HCT116 (cell line): ENCODE results near the gene DIP2B. TPM values are rescaled to one million over a fixed set of nuclear protein-coding genes. Genes with fewer than 3 reads are reported as not detected.

Experiments
- ATAC-seq: fragments of 200-7000 bp; cut with Tn5 transposase; 2 replicates; pipeline ENCODE4 v1.9.1; 2020; ENCODE audit warnings: mild to moderate bottlenecking, moderate library complexity
- BruUV-seq: library from RNA; stranded (reverse); fragments of 400-500 nt; replicated peaks from 2 replicates; lab custom pipeline; 2021; lab: Mats Ljungman, UMichigan
- CTCF ChIA-PET: fragments of 300-600 bp; sonication (Branson Sonifier 250); formaldehyde crosslinking; loops from one replicate; lab custom pipeline; 2021; ENCODE audit warnings: antibody characterized with exemption; lab: Charles Lee
- POLR2A ChIA-PET: fragments of 300-600, 350-600 bp; sonication (Branson Sonifier 250); formaldehyde crosslinking; loops from one replicate; lab custom pipeline; 2021; ENCODE audit warnings: antibody characterized with exemption; lab: Charles Lee
- RAD21 ChIA-PET, 2 experiments: fragments of 300-600 bp; sonication (Branson Sonifier 250); formaldehyde crosslinking; loops; one replicate each; lab custom pipeline; 2023; ENCODE audit warnings: low total read pairs in 2 of 2; ENCODE audit not compliant: uncharacterized antibody in 2 of 2, unreplicated experiment in 2 of 2, low non-redundant PET in 1 of 2; lab: Charles Lee
- DNase-seq: peaks from one replicate; pipeline ENCODE4 v3.0.0-alpha.2; 2010; ENCODE audit warnings: low read depth, low spot score
- H2AFZ ChIP-seq: fragments of 200-600 bp; shearing (Covaris generic), sonication (generic); 2 replicates; pipeline ENCODE4 v1.6.1; 2017; ENCODE audit warnings: low read depth, mixed run types, mixed read lengths, antibody characterized with exemption, low read length; ENCODE audit not compliant: poor library complexity, severe bottlenecking
- H3K27ac ChIP-seq: 2 replicates; pipeline ENCODE4 v1.5.1; 2012; ENCODE audit warnings: low read depth, low read length
- H3K27me3 ChIP-seq: fragments of 200-600 bp; sonication (generic); 2 replicates; pipeline ENCODE4 v1.6.1; 2016; ENCODE audit warnings: mixed run types, low read length, mixed read lengths; ENCODE audit not compliant: insufficient read depth
- H3K36me3 ChIP-seq, 2 experiments: fragments of 200-500 bp in 1 of 2; fragments of 200-600 bp in 1 of 2; sonication (Bioruptor generic) in 1 of 2; sonication (generic) in 1 of 2; 2 replicates each; pipeline versions ENCODE4 v1.5.1 to v1.6.1; 2014 to 2016; ENCODE audit warnings: low read length in 2 of 2, inconsistent platforms in 1 of 2, mixed read lengths in 1 of 2, mixed run types in 1 of 2; ENCODE audit not compliant: insufficient read depth in 2 of 2, control insufficient read depth in 1 of 2
- H3K4me1 ChIP-seq, 2 experiments: fragments of 200-600 bp in 1 of 2; sonication (generic) in 1 of 2; 2 replicates each; pipeline versions ENCODE4 v1.5.1 to v1.6.1; 2012 to 2017; ENCODE audit warnings: low read length in 2 of 2, inconsistent platforms in 1 of 2, mild to moderate bottlenecking in 1 of 2, mixed read lengths in 1 of 2, mixed run types in 1 of 2, moderate library complexity in 1 of 2; ENCODE audit not compliant: insufficient read depth in 2 of 2, control insufficient read depth in 1 of 2
- H3K4me2 ChIP-seq: fragments of 200-600 bp; sonication (generic); 2 replicates; pipeline ENCODE4 v1.6.1; 2017; ENCODE audit warnings: mixed run types, low read length, mixed read lengths
- H3K4me3 ChIP-seq, 2 experiments: fragments of 200-600 bp in 1 of 2; sonication (generic) in 1 of 2; replicated peaks in 1 of 2; 2 replicates each; pipeline ENCODE4 v1.5.1; 2011 to 2016; ENCODE audit warnings: low read length in 2 of 2, control low read depth in 1 of 2, low read depth in 1 of 2, mild to moderate bottlenecking in 1 of 2, mixed read lengths in 1 of 2, mixed run types in 1 of 2
- H3K79me2 ChIP-seq: fragments of 200-600 bp; sonication (generic); 2 replicates; pipeline ENCODE4 v1.6.1; 2017; ENCODE audit warnings: mild to moderate bottlenecking, mixed run types, low read length, moderate library complexity, mixed read lengths; ENCODE audit not compliant: insufficient read depth
- H3K9ac ChIP-seq: fragments of 200-600 bp; sonication (generic); 2 replicates; pipeline ENCODE4 v1.6.1; 2016; ENCODE audit warnings: low read length, mixed read lengths
- H3K9me2 ChIP-seq: fragments of 200-600 bp; sonication (generic), shearing (Covaris generic); 2 replicates; pipeline ENCODE4 v1.6.1; 2017; ENCODE audit warnings: mixed run types, mild to moderate bottlenecking, moderate library complexity; ENCODE audit not compliant: insufficient read depth
- H3K9me3 ChIP-seq, 2 experiments: fragments of 200-500 bp in 1 of 2; fragments of 200-600 bp in 1 of 2; sonication (Bioruptor generic) in 1 of 2; sonication (generic) in 1 of 2; 2 replicates each; pipeline ENCODE4 v1.6.1; 2014 to 2017; ENCODE audit warnings: low read length in 2 of 2, mixed read lengths in 2 of 2, inconsistent platforms in 1 of 2, low read depth in 1 of 2, mild to moderate bottlenecking in 1 of 2, mixed run types in 1 of 2, moderate library complexity in 1 of 2; ENCODE audit not compliant: control insufficient read depth in 1 of 2, insufficient read depth in 1 of 2
- H4K20me1 ChIP-seq: fragments of 200-600 bp; sonication (generic), shearing (Covaris generic); 2 replicates; pipeline ENCODE4 v1.6.1; 2017; ENCODE audit warnings: mixed run types, mild to moderate bottlenecking, moderate library complexity; ENCODE audit not compliant: insufficient read depth
- CBX3 ChIP-seq: IDR thresholded peaks from 2 replicates; pipeline ENCODE4 v1.6.1; 2012; ENCODE audit warnings: low read depth
- CEBPB ChIP-seq: IDR thresholded peaks from 2 replicates; pipeline ENCODE4 v1.6.1; 2012; ENCODE audit warnings: low read depth
- EZH2 ChIP-seq: fragments of 200-600 bp; sonication (generic); IDR thresholded peaks from 2 replicates; pipeline ENCODE4 v1.6.1; 2017; ENCODE audit warnings: antibody characterized with exemption, mixed run types
- EZH2phosphoT487 ChIP-seq: fragments of 200-600 bp; IDR thresholded peaks from 2 replicates; pipeline ENCODE4 v1.6.1; 2018; ENCODE audit warnings: antibody characterized with exemption, borderline replicate concordance
- FOSL1 ChIP-seq: IDR thresholded peaks from 2 replicates; pipeline ENCODE4 v1.6.1; 2012; ENCODE audit warnings: low read depth
- POLR2A ChIP-seq: IDR thresholded peaks from 2 replicates; pipeline ENCODE4 v1.7.0; 2011; ENCODE audit warnings: borderline replicate concordance; ENCODE audit not compliant: insufficient read depth, insufficient read length; ENCODE audit errors: extremely low read depth
- POLR2AphosphoS5 ChIP-seq: IDR thresholded peaks from 2 replicates; pipeline ENCODE4 v1.6.1; 2011; ENCODE audit warnings: mild to moderate bottlenecking, low read depth, low read length, moderate library complexity
- RAD21 ChIP-seq: IDR thresholded peaks from 2 replicates; pipeline ENCODE4 v1.6.1; 2012; ENCODE audit warnings: low read depth, mild to moderate bottlenecking
- SP1 ChIP-seq: IDR thresholded peaks from 2 replicates; pipeline ENCODE4 v1.6.1; 2012; ENCODE audit warnings: low read depth
- SRF ChIP-seq: IDR thresholded peaks from 2 replicates; pipeline ENCODE4 v1.6.1; 2012; ENCODE audit warnings: low read depth
- TCF7L2 ChIP-seq: IDR thresholded peaks from 2 replicates; pipeline ENCODE4 v1.7.0; 2011; ENCODE audit warnings: borderline replicate concordance, inconsistent platforms; ENCODE audit not compliant: insufficient read depth, insufficient read length; ENCODE audit errors: extremely low read depth
- YY1 ChIP-seq: IDR thresholded peaks from 2 replicates; pipeline ENCODE4 v1.6.1; 2011; ENCODE audit warnings: low read length, low read depth, moderate library complexity, mild to moderate bottlenecking; ENCODE audit not compliant: insufficient replicate concordance; ENCODE audit errors: extremely low read depth
- ZFX ChIP-seq: fragments of 450-650 bp; IDR thresholded peaks from 2 replicates; pipeline ENCODE4 v1.6.1; 2017
- ZNF274 ChIP-seq: fragments of 200-500 bp; sonication (Bioruptor generic); IDR thresholded peaks from 2 replicates; pipeline ENCODE4 v1.6.1; 2014; ENCODE audit warnings: mild to moderate bottlenecking, low read depth, low read length, inconsistent platforms
- intact Hi-C: fragments of 100-400 bp; cut with micrococcal nuclease; formaldehyde crosslinking; loops from 2 replicates; pipeline ENCODE4 v1.10.0; 2022
- total RNA-seq: library from RNA; stranded (reverse); gene quantifications from one replicate; pipeline ENCODE4 v1.2.1, GENCODE V29; 2021; ENCODE audit not compliant: unreplicated experiment
- TF ChIP-seq, protein P1 (sequence below): IDR thresholded peaks from 2 replicates; pipeline ENCODE4 v1.6.1; 2012
- TF ChIP-seq, protein P2 (sequence below): IDR thresholded peaks from 2 replicates; pipeline ENCODE4 v1.6.1; 2012; ENCODE audit warnings: low read depth
- TF ChIP-seq, protein P3 (sequence below), 3 experiments: fragments of 200-600 bp in 1 of 3; sonication (generic) in 1 of 3; IDR thresholded peaks in 2 of 3; conservative IDR thresholded peaks in 1 of 3; 2 replicates each; pipeline ENCODE4 v1.5.1; 2012 to 2017; ENCODE audit warnings: low read depth in 2 of 3, low read length in 2 of 3, antibody characterized with exemption in 1 of 3, borderline replicate concordance in 1 of 3, control low read depth in 1 of 3, mild to moderate bottlenecking in 1 of 3, mixed read lengths in 1 of 3, mixed run types in 1 of 3, moderate library complexity in 1 of 3; ENCODE audit not compliant: insufficient read depth in 1 of 3
- TF ChIP-seq, protein P4 (sequence below): IDR thresholded peaks from 2 replicates; pipeline ENCODE4 v1.6.1; 2011; ENCODE audit warnings: mild to moderate bottlenecking, low read length, moderate library complexity; ENCODE audit not compliant: insufficient replicate concordance; ENCODE audit errors: extremely low read depth

DIP2B gene
- total RNA-seq, 1 experiment from 2014 or later: 32.3 TPM

DNA sequence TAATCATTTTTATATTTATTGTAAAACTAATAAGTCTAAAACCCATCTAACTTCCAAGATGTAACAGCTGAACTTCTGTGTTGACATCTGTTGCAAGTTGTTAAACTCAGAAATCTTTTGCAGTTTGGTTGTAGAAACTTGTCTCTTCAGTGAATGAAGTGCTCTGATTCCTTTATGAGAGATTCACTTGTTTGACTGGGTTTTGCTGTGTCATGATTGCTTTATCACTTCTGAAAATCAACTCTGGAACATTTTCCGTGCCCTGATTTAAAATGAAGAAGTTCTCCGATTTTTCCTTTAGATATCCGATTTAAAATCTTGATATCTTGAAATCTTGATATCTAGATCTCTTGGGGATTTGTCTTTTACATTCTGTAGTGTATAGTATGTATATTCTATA, 65.1 kb downstream of the DIP2B start:
- peaks cover 10 to 23% of the 10 kb centered on the region in 2 experiments; a peak in 3 of 4 replicates for H3K4me1 ChIP-seq
- H3K9me2 ChIP-seq: no peaks in the 10 kb centered on the region
- H4K20me1 ChIP-seq: no peaks in the 10 kb centered on the region
- no peak overlapping the region for H3K27ac ChIP-seq
- no peak overlapping the region for H3K4me2 ChIP-seq
- H3K9ac ChIP-seq: no peak overlapping the region
- H3K9me3 ChIP-seq: no peaks in the 10 kb centered on the region
- ChIA-PET RAD21 (no interaction called here), POLR2A (no interaction called here), CTCF (no interaction called here)
- no peaks in the 10 kb centered on the region for H3K36me3 ChIP-seq
- no peak for DNase-seq
- peaks cover 89% of the 10 kb centered on the region for H3K79me2 ChIP-seq
- no peak for ATAC-seq
- no peak overlapping the region for H2AFZ ChIP-seq
- intact Hi-C loops: no loop called here
- no TSS peak for BruUV-seq
- TF ChIP-seq POLR2AphosphoS5 (no peak), CBX3 (no peak), ZNF274 (no peak), SRF (no peak), SP1 (no peak), FOSL1 (no peak), YY1 (no peak), EZH2phosphoT487 (no peak), ZFX (no peak), RAD21 (no peak), POLR2A (no peak), TCF7L2 (no peak), EZH2 (no peak), CEBPB (no peak)
- TF ChIP-seq, protein P1, sequence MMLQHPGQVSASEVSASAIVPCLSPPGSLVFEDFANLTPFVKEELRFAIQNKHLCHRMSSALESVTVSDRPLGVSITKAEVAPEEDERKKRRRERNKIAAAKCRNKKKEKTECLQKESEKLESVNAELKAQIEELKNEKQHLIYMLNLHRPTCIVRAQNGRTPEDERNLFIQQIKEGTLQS: no peak
- TF ChIP-seq, protein P2, sequence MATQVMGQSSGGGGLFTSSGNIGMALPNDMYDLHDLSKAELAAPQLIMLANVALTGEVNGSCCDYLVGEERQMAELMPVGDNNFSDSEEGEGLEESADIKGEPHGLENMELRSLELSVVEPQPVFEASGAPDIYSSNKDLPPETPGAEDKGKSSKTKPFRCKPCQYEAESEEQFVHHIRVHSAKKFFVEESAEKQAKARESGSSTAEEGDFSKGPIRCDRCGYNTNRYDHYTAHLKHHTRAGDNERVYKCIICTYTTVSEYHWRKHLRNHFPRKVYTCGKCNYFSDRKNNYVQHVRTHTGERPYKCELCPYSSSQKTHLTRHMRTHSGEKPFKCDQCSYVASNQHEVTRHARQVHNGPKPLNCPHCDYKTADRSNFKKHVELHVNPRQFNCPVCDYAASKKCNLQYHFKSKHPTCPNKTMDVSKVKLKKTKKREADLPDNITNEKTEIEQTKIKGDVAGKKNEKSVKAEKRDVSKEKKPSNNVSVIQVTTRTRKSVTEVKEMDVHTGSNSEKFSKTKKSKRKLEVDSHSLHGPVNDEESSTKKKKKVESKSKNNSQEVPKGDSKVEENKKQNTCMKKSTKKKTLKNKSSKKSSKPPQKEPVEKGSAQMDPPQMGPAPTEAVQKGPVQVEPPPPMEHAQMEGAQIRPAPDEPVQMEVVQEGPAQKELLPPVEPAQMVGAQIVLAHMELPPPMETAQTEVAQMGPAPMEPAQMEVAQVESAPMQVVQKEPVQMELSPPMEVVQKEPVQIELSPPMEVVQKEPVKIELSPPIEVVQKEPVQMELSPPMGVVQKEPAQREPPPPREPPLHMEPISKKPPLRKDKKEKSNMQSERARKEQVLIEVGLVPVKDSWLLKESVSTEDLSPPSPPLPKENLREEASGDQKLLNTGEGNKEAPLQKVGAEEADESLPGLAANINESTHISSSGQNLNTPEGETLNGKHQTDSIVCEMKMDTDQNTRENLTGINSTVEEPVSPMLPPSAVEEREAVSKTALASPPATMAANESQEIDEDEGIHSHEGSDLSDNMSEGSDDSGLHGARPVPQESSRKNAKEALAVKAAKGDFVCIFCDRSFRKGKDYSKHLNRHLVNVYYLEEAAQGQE: no peak
- TF ChIP-seq, protein P3, sequence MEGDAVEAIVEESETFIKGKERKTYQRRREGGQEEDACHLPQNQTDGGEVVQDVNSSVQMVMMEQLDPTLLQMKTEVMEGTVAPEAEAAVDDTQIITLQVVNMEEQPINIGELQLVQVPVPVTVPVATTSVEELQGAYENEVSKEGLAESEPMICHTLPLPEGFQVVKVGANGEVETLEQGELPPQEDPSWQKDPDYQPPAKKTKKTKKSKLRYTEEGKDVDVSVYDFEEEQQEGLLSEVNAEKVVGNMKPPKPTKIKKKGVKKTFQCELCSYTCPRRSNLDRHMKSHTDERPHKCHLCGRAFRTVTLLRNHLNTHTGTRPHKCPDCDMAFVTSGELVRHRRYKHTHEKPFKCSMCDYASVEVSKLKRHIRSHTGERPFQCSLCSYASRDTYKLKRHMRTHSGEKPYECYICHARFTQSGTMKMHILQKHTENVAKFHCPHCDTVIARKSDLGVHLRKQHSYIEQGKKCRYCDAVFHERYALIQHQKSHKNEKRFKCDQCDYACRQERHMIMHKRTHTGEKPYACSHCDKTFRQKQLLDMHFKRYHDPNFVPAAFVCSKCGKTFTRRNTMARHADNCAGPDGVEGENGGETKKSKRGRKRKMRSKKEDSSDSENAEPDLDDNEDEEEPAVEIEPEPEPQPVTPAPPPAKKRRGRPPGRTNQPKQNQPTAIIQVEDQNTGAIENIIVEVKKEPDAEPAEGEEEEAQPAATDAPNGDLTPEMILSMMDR (IDR thresholded peaks at IDR 0.05 in 2 of 3, conservative IDR thresholded peaks at IDR 0.05 in 1 of 3; ENCODE audit: borderline replicate concordance in 1 of 3, insufficient read depth in 1 of 3, low read depth in 2 of 3, low read length in 2 of 3): no peak
- TF ChIP-seq, protein P4, sequence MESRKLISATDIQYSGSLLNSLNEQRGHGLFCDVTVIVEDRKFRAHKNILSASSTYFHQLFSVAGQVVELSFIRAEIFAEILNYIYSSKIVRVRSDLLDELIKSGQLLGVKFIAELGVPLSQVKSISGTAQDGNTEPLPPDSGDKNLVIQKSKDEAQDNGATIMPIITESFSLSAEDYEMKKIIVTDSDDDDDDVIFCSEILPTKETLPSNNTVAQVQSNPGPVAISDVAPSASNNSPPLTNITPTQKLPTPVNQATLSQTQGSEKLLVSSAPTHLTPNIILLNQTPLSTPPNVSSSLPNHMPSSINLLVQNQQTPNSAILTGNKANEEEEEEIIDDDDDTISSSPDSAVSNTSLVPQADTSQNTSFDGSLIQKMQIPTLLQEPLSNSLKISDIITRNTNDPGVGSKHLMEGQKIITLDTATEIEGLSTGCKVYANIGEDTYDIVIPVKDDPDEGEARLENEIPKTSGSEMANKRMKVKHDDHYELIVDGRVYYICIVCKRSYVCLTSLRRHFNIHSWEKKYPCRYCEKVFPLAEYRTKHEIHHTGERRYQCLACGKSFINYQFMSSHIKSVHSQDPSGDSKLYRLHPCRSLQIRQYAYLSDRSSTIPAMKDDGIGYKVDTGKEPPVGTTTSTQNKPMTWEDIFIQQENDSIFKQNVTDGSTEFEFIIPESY: no peak
- H3K27me3 ChIP-seq: no peaks in the 10 kb centered on the region
- H3K4me3 ChIP-seq: no peak overlapping the region
